GM18520 (cell line): ENCODE measurements around the gene NMB.
A peak's percentile ranks its signal among the peaks of the same experiment; 100 is the strongest.
"Not testable (repeated sequence)": the region's sequence is repeated elsewhere in the genome, so short reads cannot be mapped to it uniquely, and the experiment has no call there.

ENCODE experiments used
- ATAC-seq: cut with Tn5 transposase; IDR thresholded peaks from one replicate; pipeline ENCODE4 v1.9.1; 2021; ENCODE audit not compliant: unreplicated experiment

The NMB gene, protein sequence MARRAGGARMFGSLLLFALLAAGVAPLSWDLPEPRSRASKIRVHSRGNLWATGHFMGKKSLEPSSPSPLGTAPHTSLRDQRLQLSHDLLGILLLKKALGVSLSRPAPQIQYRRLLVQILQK

DNA sequence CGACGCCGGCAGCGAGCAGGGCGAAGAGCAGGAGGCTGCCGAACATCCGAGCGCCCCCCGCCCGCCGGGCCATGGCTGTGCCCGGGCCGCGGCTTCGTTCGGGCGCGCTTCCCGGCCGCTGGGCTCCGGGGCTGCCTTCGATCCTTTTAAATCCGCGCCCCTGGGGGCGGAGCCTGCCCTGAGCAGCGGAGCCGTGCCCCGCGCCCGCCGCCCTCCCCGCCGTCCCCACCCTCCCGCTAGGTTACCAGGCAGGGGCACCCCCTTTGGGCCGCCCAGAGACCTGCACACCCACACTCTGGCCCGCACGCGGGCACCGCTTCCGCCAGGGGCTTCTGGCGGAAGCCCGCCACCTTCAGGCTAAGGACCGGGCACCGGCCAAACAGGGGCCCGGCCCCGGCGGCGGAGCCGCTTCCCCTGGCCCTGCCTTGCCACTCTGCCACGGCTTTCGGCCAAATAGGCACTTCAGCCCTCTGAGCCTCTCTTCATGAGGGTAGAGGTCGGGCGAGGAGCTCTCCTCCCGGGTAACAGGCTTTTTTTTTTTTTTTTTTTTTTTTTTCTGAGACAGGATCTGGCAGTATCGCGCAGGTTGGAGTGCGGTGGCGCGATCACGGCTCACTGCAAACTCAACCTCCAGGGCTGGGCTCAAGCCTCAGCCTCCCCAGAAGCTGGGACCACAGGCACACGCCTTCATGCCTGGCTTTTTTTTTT, at the start of gene NMB:
Gene NMB (minus strand): TSS at position 120 of the 708 bp plus-strand sequence. CDS start 47 bp downstream, at position 73.
- ATAC-seq, result peak; percentile 73

DNA sequence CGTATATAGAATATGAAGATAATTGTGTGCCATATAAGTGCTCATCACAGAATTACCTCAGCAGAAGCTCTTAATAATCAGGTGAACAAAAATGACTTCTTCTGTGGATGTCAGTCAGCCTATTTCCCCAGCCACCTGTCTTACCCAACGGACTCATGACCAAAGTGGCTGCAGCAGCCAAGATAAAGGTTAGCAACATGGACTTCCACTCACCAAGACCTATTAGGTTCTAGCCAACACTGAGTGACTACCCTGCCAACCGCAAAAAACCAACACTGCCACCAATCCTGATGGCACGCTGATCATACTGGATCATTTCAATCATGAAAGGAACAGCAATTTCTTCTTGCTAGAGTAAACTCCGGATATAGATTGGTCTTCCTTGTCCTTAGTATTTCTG, 45.8 kb upstream of the NMB start:
- no peak for ATAC-seq

DNA sequence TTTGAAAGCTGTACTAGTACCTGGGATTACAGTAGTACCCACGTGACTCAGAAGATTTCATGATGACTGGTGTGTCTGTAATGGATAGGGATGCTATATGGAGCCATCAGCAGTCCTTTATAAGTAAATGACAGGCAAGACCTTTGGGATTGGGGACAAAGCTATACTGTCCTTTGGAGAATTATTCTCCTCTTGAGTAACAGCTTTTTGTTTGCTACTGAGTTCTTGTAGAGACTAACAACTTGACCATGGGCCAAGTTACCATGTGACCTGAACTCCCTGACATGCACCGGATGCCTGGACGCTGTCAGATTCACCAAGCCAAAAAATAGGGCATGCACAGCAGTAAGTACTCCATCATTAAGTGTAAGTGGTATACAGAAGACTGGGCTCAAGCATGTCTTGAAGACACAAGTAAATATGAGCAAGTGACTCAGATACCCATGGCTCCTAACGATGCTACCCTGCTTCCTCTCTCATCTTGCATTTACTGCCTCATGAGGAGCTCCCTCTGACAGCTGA, 45.0 kb upstream of the NMB start:
- no peak for ATAC-seq

DNA sequence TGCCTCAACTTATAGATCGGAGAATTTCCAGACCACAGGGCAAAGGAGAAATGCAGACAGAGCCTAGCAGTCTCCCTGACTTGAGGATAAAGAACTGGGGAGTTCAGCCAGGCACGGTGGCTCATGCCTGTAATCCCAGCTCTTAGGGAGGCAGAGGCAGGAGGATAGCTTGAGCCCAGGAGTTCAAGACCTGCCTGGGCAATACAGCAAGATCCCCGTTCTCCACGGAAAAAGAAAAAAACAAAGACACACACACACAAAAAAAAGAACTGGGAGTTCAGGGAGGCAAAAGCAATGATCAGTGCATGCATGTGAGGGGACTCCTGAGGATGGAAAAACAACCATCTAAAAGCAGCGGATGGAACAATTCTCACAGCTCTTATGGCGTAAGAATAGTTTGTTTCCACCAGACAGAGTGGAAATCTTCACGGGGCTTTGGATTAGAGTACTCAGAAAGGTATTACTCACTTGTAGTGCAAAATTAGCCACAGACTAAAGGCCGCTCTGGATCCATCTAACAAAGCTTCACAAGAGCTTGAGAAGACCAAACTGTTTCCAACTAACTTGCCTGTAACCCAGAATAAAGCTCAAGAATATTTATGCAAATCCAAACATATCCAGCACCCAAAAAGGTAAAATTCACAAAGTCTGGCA, 41.7 kb upstream of the NMB start:
- no peak for ATAC-seq

DNA sequence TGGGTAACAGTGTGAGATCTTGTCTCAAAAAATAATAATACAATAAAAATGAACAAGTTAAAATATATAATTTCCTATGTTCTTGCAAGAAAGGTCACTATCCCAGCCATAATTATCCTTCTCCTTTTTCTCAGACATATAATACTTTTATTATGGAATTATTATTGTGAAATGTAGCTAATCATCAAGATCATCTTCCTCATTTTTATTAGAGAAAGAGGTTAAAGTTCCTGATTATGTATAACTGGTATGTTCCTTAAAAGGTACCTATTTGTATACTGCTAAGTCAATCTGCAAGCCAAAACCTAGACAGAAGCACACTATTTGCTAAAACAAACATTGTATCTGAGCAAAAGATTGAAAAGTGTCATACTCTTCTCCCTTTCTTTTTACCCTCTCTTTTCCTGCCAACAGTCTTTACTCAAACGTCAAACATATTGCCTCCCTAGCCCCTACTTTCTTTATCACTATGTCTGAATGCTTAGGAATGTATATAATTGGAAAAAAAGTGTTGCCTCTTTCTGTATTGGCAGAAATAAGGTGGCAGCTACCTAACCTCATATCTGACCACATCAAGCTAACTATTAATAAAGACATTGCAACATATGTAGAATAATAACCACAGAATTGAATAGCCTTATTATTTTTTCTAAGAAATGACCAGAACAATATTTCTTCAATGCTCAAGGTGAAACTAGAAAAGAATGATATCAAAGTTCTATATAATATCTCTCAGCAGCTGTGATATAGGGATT, 39.4 kb upstream of the NMB start:
- no peak for ATAC-seq

DNA sequence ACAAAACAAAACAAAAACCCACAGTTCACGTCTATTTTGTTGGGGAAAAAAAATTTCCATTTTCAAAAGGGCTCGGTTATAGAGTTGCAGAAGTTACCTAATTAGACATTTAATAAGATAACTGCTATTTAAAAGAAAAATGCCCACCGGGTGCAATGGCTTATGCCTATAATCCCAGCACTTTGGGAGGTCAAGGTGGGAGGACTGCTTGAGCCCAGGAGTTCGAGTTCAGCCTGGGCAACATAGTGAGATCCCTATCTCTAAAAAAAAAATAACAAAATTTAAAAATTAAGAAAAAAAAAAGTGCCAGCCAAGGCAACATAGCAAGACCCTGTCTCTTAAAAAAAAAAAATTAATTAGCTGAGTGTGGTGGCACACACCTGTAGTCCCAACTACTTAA, 38.8 kb upstream of the NMB start:
- no peak for ATAC-seq

DNA sequence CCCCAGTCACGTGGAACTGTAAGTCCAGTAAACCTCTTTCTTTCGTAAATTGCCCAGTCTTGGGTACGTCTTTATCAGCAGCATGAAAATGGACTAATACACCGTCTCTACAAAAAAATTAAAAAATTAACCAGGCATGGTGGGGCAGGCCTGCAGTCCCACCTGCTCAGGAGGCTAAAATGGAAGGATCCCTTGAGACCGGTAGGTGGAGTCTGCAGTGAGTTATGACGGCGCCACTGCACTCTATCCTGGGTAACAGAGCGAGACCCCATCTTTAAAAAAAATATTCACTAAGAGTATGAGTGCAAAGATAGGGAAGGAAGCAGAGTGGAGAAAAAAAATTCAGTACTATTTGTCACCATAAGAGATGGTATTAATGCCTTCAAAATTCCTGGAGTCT, 32.3 kb upstream of the NMB start:
- no peak for ATAC-seq

DNA sequence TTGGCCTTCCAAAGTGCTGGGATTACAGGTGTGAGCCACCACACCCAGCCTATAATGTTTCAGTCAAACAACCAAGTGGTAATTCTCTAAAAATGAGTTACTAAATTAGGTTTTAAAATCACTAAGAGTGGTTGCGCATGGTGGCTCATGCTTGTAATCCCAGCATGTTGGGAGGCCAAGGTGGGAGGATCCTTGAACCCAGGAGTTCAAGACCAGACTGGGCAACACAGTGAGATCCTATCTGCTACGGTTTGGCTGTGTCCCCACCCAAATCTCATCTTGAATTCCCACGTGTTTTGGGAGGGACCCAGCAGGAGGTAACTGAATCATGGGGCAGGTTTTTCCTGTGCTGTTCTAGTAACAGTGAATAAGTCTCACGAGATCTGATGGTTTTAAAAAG, 31.9 kb upstream of the NMB start:
- no peak for ATAC-seq

DNA sequence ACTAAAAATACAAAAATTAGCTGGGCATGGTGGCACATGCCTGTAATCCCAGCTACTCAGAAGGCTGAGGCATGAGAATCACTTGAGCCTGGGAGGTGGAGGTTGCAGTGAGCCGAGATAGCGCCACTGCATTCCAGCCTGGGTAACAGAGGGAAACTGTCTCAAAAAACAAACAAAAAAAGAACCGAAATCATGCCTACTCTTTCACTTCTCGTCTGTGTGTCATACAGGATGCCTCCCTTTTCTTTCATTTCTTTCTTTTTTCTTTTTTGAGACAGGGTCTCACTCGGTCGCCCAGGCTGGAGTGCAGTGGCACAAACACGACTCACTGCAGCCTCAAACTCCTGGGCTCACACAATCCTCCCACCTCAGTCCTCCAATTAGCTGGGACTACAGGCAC, 28.4 kb upstream of the NMB start:
- ATAC-seq, result not testable (repeated sequence)

DNA sequence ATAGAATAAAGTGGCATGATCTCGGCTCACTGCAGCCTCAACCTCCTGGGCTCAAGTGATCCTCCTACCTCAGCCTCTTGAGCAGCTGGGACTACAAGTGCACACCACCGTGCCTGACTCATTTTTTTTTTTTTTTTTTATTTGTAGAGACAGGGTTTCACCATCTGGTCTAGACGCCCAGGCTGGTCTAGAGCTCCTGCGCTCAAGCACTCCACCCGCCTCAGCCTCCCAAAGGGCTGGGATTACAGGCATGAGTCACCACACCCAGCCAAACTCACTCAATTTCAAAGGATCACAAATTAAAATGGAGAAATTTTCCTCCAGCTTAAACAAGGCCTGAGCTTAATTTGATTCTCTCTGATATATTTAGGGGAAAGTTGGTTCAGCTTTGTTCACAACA, 27.3 kb upstream of the NMB start:
- ATAC-seq, result no peak

DNA sequence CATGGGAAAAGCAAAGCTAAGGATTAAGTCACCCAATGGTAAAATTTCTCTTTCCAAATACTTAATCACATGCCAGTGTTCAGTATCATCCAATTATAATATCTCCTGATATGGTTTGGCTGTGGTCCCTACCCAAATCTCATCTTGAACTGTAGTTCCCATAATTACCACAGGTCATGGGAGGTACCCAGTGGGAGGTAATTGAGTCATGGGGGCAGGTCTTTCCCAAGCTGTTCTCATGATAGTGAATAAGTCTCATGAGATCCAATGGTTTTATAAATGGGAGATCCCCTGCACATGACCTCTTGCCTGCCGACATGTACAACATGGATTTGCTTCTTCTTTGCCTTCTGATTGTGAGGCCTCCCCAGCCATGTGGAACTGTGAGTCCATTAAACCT, 26.1 kb upstream of the NMB start:
- ATAC-seq, result no peak

DNA sequence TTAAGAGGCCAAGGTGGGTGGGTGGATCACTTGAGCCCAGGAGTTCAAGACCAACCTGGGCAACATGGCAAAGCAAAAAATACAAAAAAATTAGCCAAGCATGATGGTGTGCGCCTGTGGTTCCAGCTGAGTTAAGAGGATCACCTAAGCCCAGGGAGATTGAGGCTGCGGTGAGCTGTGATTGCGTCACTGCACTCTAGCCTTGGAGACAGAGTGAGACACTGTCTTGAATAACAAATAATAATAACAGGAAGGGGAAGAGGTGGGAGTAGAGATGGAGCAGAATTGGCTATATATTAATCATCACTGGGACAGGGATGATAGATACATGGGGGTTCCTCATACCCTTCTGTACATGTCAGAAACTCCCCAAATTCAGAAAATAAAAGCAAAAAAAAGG, 23.8 kb upstream of the NMB start:
- ATAC-seq, result no peak

DNA sequence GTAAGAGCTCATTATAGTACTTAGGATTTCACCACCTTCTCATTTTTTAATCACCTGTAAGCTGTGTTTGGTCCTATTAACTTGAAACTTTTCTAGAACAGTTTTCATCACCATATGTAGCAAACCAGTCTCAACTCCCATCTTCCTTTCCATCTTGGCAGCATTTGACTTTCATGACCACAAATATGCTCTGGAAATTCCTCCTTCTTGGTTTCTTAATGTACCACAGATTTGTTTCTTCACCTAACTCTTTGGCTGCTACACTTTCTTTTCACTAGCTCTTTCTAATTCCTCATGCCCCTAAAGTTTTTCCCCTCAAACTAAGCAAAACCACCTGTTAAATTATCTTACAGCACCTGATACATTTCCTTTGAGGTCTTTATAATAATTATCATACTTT, 13.2 kb upstream of the NMB start:
- no peak for ATAC-seq

DNA sequence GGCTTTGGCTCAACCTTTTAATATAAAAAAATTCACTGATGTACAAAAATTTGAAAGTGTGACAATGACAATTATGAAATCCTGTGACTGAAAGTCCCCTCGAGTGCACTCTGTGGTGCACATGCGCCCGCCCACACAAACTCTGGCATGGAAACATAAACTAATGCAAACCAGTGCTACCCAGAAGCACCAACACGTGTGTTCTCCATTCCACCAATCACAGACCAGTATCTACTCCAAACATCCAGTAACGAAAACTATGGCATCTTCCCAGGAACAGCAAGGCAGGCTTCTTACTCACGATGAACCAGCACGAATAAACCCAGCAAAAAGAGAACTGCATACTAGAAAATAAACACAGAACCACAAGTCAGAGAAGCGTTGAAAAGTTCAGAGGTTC, 11.7 kb upstream of the NMB start:
- no peak for ATAC-seq

DNA sequence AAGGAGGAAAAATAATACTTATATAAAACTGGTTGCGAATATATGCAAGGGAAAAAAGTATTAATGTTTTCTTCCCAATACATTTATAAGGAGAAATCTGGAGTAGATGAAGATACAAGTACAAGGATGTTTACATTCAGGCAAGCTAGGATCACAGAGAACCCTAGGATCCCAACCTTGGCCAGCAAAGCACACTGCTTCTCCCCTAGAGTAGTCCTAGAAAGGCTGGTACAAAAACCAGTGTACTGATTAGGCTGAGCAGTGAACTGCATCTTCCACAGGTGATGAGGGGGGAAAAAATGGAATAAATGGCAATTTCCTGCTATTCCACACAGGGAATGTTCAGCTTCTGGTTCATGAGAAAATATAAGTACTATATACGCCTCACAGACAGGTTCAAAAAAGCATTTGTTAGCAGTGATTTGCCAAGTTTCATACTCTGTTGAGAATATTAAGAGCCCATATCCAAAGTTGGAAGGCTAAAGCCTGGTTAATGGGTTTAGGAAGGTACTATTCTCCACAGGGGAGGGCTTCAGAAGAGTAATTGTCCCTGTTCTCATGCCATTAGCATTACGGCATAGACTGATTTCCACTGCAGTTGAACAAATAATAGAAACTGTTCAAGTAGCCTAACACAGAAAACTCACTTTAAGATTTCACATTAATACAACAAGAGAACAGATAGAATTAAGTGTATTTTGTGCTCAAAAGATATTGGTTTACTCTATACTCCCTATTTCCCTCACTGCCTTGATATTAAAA, 10.4 kb upstream of the NMB start:
- no peak for ATAC-seq

DNA sequence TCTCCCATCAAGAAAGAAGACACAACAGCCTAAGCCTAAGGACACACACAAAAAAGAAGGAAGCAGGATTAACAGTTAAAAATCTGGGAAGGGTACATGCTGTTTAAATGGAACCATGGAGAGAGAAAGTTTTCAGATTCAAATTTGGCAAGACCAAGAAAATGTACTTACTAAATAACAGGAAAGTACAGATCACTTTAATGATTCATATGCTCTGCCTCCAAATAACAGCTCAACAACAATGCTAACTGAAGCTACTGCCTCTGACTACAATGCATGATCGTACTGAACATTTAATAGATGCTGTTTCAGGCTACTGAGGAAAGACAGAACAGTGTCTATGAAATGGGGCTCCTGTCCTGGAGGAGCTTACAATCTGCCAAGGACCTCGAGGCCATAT, 8.4 kb upstream of the NMB start:
- no peak for ATAC-seq

DNA sequence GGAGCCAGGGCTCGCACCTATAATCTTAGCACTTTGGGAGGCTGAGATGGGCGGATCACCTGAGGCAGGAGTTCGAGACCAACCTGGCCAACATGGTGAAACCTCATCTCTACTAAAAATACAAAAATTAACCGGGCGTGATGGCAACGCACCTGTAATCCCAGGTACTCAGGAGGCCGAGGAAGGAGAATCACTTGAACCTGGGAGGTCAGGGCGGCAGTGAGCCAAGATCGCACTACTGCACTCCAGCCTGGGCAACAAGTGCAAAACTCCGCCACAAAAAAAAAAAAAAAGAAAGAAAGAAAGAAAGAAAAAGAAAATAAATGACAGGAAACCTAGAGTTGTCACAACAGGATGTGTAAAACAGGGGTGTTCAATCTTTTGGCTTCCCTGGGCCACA, 3.0 kb upstream of the NMB start:
- ATAC-seq, result no peak

DNA sequence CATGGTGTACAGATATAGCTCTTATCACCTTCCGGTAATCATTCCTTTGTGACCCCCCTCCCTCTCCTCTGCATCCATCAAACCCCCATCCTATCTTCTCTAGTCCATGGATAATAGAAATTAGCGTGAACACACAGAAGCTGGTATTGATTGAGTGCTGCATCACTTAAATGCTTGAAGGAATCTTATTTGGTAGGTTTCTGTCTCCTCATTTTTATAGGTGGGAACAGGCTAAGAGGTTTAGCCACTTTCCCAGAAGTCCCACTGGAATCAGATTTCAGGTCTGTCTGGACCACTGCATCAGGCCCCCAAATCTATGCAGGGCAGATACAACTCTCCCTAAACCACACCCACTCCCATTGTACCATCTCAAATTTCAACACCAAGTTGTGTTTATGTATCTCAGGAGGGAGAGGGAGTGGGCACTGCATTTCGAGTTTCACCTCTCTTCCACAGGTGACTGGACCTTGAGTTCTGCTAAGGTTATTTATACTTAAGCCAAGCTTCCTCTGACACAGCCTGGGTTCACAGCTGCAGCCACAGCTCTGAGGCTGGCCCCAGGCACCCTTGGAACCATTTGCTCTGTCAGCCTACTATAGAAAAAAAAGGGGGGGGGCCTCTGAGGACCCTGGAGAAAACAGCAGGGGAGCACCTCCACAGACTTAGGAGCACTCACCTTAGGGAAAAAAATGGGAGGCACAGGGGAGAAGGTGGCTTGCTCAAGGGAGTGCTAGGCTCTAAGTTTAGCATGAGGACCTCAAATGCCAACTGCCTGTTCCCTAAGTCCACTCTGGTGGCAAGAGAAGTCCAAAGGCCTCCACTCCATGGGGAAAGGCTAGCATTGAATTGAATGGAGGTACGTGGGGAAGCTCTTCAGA, 2.1 kb upstream of the NMB start:
- no peak for ATAC-seq

DNA sequence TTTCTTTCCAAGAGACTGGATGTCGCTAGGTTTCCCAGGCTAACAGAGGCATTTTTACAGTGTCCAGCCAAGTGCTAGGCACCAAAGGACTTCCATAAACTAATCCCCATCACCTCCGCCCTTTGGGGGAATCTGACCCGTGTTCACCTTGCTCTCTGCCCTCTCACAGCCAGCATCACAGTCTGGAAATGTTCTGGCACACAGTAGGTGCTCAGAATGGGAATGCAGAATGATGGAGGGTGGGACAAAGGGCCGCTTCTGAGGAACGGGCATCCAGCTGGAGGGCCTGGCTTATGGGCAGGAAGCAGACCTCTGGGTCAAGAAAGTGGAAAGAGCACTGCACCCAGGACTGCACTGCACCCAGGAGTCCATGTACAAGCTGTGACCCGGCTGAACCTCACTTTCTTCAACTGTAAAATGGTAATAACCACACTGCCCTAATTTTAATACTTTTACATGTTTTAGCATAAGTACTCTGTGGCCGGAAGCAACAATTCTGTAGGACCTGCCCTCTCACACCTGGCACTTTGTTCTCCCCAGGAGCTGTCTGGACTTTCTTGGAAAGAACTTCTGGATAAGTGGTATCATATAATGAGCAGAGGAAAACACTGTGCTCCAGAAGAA, 901 bp upstream of the NMB start:
- no peak for ATAC-seq

DNA sequence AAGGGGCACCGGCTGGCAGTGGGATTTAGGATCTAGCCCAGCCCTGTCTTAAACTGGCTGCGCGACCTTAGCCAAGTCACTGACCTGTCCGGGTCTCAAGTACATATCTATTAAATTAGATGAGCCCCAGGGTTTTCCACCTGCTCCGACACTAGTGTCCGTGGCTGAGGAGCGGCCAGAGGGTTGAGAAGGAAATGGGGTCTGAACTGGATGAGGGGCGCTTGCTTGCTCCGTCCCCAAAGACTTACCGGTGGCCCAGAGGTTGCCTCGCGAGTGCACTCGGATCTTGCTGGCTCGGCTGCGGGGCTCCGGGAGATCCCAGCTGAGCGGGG, 285 bp downstream of the NMB start:
- no peak for ATAC-seq
